Measurements from ENCODE around the gene VEGFD. TPM values are rescaled to one million over a fixed set of nuclear protein-coding genes. Genes with fewer than 3 reads are reported as not detected.

Gene VEGFD
- total RNA-seq, 2 donors from 2014 or later, result not detected

Other genes starting within 250 kb of the VEGFD start
- 1 to 10 TPM in 1 of 2 donors, under 1 TPM in 1; 0.71 to 2.5 TPM for gene ASB9, start 114.3 kb downstream of the VEGFD start, total RNA-seq
- gene ASB11, start 68.8 kb downstream of the VEGFD start, total RNA-seq, result not detected
- gene PIGA, start 48.9 kb downstream of the VEGFD start, total RNA-seq, result 10 to 100 TPM; 31.5 to 36.8 TPM
- 1 to 10 TPM; 4.6 to 4.7 TPM for gene PIR, start 108.9 kb upstream of the VEGFD start, total RNA-seq
- not detected for gene BMX, start 116.4 kb upstream of the VEGFD start, total RNA-seq
- gene ACE2, start 216.5 kb upstream of the VEGFD start, total RNA-seq, result under 1 TPM in 1 of 2 donors, not detected in 1; 0.20 TPM